Hepatocyte (in vitro differentiated cells): ENCODE measurements around the gene ZP1.

ENCODE experiments used
- CTCF ChIP-seq: fragments of 200-600 bp; sonication (generic); IDR thresholded peaks from 2 replicates; pipeline ENCODE4 v1.5.1; 2016; ENCODE audit warnings: antibody characterized with exemption, mild to moderate bottlenecking; ENCODE audit not compliant: poor library complexity
- EZH2 ChIP-seq: fragments of 200-600 bp; sonication (generic); IDR thresholded peaks from 2 replicates; pipeline ENCODE4 v1.6.1; 2016; ENCODE audit warnings: antibody characterized with exemption, mild to moderate bottlenecking, borderline replicate concordance

- TF ChIP-seq CTCF: no peak
- no peak for TF ChIP-seq EZH2
These were observed 38.3 kb downstream of the ZP1 start for GRCh38 chr11:60905551-60906113.
